Measurements from ENCODE around the gene FAM53B. TPM values are rescaled to one million over a fixed set of nuclear protein-coding genes. Genes with fewer than 3 reads are reported as not detected.

FAM53B gene
- total RNA-seq, 1 experiment from 2014 or later: 9.8 TPM

DNA sequence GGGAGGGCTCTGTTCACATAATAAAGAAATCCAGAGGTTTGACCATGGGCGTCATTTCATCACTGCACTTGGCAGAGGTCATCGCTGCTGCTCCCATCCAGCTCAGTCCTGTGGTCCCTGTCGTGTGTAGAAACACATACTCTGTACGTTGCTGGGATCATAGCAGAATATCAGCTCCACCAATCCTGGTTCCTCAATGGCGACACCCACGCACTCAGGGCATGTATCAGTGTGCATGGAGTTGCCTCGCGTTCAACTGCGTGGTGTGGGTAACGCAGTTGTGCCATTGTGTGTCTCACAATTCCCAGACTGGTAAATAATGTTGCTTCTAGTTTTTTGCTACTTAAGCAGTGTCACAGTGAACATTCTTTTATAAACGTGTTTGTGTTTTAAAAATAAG, 171.4 kb downstream of the FAM53B start:
- H3K4me1 ChIP-seq (replicated peaks; ENCODE audit: insufficient read depth): no peaks in the 10 kb centered on the region
- no peaks in the 10 kb centered on the region for H3K79me2 ChIP-seq (ENCODE audit: low read depth)
- DNase-seq: no peak
- no peak overlapping the region for H2AFZ ChIP-seq
- ChIA-PET CTCF (no interaction called here), POLR2A (ENCODE audit: unreplicated experiment) (no interaction called here)
- no peaks in the 10 kb centered on the region for H4K20me1 ChIP-seq (ENCODE audit: insufficient read depth)
- TF ChIP-seq, protein P1, sequence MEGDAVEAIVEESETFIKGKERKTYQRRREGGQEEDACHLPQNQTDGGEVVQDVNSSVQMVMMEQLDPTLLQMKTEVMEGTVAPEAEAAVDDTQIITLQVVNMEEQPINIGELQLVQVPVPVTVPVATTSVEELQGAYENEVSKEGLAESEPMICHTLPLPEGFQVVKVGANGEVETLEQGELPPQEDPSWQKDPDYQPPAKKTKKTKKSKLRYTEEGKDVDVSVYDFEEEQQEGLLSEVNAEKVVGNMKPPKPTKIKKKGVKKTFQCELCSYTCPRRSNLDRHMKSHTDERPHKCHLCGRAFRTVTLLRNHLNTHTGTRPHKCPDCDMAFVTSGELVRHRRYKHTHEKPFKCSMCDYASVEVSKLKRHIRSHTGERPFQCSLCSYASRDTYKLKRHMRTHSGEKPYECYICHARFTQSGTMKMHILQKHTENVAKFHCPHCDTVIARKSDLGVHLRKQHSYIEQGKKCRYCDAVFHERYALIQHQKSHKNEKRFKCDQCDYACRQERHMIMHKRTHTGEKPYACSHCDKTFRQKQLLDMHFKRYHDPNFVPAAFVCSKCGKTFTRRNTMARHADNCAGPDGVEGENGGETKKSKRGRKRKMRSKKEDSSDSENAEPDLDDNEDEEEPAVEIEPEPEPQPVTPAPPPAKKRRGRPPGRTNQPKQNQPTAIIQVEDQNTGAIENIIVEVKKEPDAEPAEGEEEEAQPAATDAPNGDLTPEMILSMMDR (conservative IDR thresholded peaks at IDR 0.05): no peak
- TF ChIP-seq EZH2 (IDR thresholded peaks at IDR 0.05; ENCODE audit: low read depth): no peak
- H3K4me2 ChIP-seq: no peak overlapping the region
- no peak overlapping the region for H3K4me3 ChIP-seq
- H3K36me3 ChIP-seq (ENCODE audit: low read depth): no peaks in the 10 kb centered on the region
- no peaks in the 10 kb centered on the region for H3K9me3 ChIP-seq (ENCODE audit: insufficient read depth, low read depth)
- H3K9me2 ChIP-seq (ENCODE audit: insufficient read depth): no peaks in the 10 kb centered on the region
- H3K27me3 ChIP-seq (ENCODE audit: insufficient read depth, low read depth): no peaks in the 10 kb centered on the region
- H3K27ac ChIP-seq: no peak overlapping the region
- no peaks in the 10 kb centered on the region for H3F3A ChIP-seq (ENCODE audit: insufficient read depth, low read depth)
- BruUV-seq (replicated peaks): no TSS peak
- intact Hi-C loops (cut with micrococcal nuclease; ENCODE audit: unreplicated experiment): no loop called here

DNA sequence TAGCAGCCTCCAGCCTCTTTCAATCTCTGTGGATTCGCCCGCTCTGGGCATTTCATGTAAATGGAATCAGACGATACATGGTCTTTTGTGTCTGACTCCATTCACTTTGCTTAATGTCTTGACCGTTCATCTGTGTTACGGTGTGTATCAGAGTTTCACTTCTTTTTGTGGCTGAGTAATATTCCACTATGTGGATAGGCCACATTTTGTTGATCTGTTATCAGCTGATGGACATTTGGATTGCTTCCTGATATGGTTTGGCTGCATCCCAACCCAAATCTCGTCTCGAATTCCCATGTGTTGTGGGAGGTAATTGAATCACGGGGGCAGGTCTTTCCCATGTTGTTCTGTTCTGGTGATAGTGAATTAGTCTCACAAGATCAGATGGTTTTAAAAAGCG, 173.5 kb downstream of the FAM53B start:
- DNase-seq: no peak
- Histone ChIP-seq H2AFZ (no peak overlapping the region), H3K9me3 (ENCODE audit: insufficient read depth, low read depth) (no peaks in the 10 kb centered on the region), H3F3A (ENCODE audit: insufficient read depth, low read depth) (no peaks in the 10 kb centered on the region), H3K36me3 (ENCODE audit: low read depth) (no peaks in the 10 kb centered on the region), H3K4me1 (replicated peaks; ENCODE audit: insufficient read depth) (no peaks in the 10 kb centered on the region), H3K9me2 (ENCODE audit: insufficient read depth) (no peaks in the 10 kb centered on the region), H3K27me3 (ENCODE audit: insufficient read depth, low read depth) (no peaks in the 10 kb centered on the region), H3K79me2 (ENCODE audit: low read depth) (no peaks in the 10 kb centered on the region), H3K4me2 (no peak overlapping the region), H3K4me3 (no peak overlapping the region), H3K27ac (no peak overlapping the region), H4K20me1 (ENCODE audit: insufficient read depth) (no peaks in the 10 kb centered on the region)
- BruUV-seq (replicated peaks): no TSS peak
- POLR2A ChIA-PET (ENCODE audit: unreplicated experiment): no interaction called here
- intact Hi-C loops (cut with micrococcal nuclease; ENCODE audit: unreplicated experiment): no loop called here
- TF ChIP-seq, protein P1 (conservative IDR thresholded peaks at IDR 0.05): no peak
- no peak for TF ChIP-seq EZH2 (IDR thresholded peaks at IDR 0.05; ENCODE audit: low read depth)
- CTCF ChIA-PET: no interaction called here

- DNase-seq: no peak
- ChIA-PET CTCF (no interaction called here), POLR2A (ENCODE audit: unreplicated experiment) (no interaction called here)
- H3K4me2 ChIP-seq: no peak overlapping the region
- H2AFZ ChIP-seq: no peak overlapping the region
- no peak overlapping the region for H3K4me3 ChIP-seq
- H3K9me3 ChIP-seq (ENCODE audit: insufficient read depth, low read depth): no peaks in the 10 kb centered on the region
- no peak overlapping the region for H3K27ac ChIP-seq
- no peaks in the 10 kb centered on the region for H3K27me3 ChIP-seq (ENCODE audit: insufficient read depth, low read depth)
- H4K20me1 ChIP-seq (ENCODE audit: insufficient read depth): no peaks in the 10 kb centered on the region
- no peaks in the 10 kb centered on the region for H3K79me2 ChIP-seq (ENCODE audit: low read depth)
- no peaks in the 10 kb centered on the region for H3F3A ChIP-seq (ENCODE audit: insufficient read depth, low read depth)
- no TSS peak for BruUV-seq (replicated peaks)
- TF ChIP-seq EZH2 (IDR thresholded peaks at IDR 0.05; ENCODE audit: low read depth): no peak
- TF ChIP-seq, protein P1 (conservative IDR thresholded peaks at IDR 0.05): no peak
- no peaks in the 10 kb centered on the region for H3K4me1 ChIP-seq (replicated peaks; ENCODE audit: insufficient read depth)
- H3K9me2 ChIP-seq (ENCODE audit: insufficient read depth): no peaks in the 10 kb centered on the region
- H3K36me3 ChIP-seq (ENCODE audit: low read depth): no peaks in the 10 kb centered on the region
- intact Hi-C loops (cut with micrococcal nuclease; ENCODE audit: unreplicated experiment): no loop called here
These were observed 174.3 kb downstream of the FAM53B start for GRCh38 chr10:124569623-124570470.

Other genes with a start within 250 kb of the FAM53B start
- gene EEF1AKMT2, start 47.5 kb upstream of the FAM53B start, total RNA-seq (2021): 16.4 and 18.4 TPM in 2 replicates
- 6.2 and 7.8 TPM in 2 replicates for gene ABRAXAS2, start 57.4 kb upstream of the FAM53B start, total RNA-seq (2021)
- 9.9 and 10.9 TPM in 2 replicates for gene ZRANB1, start 197.7 kb upstream of the FAM53B start, total RNA-seq (2021)